BE2C (cell line): ENCODE measurements around the gene EPB41.
"Not testable (repeated sequence)": the region's sequence is repeated elsewhere in the genome, so short reads cannot be mapped to it uniquely, and the experiment has no call there.

ENCODE experiments used
- DNase-seq: peaks from one replicate; pipeline ENCODE4 v3.0.0-alpha.2; 2020
- H3K27me3 ChIP-seq: fragments of 250-450 bp; sonication (Bioruptor Pico); 2 replicates; pipeline ENCODE4 v1.5.1; 2020; ENCODE audit warnings: mild to moderate bottlenecking
- H3K36me3 ChIP-seq: fragments of 250-450 bp; sonication (Bioruptor Pico); 2 replicates; pipeline ENCODE4 v1.5.1; 2020; ENCODE audit warnings: mild to moderate bottlenecking
- H3K4me1 ChIP-seq: fragments of 250-450 bp; sonication (Bioruptor Pico); 2 replicates; pipeline ENCODE4 v1.5.1; 2020
- H3K4me3 ChIP-seq: 2 replicates; pipeline ENCODE4 v1.5.1; 2011; ENCODE audit warnings: low read depth, low read length
- H3K9me3 ChIP-seq: fragments of 250-450 bp; sonication (Bioruptor Pico); 2 replicates; pipeline ENCODE4 v1.5.1; 2020
- TF ChIP-seq, protein P1 (sequence below): IDR thresholded peaks from 2 replicates; pipeline ENCODE4 v1.5.1; 2012; ENCODE audit warnings: mild to moderate bottlenecking, low read depth, low read length

Gene EPB41

DNA sequence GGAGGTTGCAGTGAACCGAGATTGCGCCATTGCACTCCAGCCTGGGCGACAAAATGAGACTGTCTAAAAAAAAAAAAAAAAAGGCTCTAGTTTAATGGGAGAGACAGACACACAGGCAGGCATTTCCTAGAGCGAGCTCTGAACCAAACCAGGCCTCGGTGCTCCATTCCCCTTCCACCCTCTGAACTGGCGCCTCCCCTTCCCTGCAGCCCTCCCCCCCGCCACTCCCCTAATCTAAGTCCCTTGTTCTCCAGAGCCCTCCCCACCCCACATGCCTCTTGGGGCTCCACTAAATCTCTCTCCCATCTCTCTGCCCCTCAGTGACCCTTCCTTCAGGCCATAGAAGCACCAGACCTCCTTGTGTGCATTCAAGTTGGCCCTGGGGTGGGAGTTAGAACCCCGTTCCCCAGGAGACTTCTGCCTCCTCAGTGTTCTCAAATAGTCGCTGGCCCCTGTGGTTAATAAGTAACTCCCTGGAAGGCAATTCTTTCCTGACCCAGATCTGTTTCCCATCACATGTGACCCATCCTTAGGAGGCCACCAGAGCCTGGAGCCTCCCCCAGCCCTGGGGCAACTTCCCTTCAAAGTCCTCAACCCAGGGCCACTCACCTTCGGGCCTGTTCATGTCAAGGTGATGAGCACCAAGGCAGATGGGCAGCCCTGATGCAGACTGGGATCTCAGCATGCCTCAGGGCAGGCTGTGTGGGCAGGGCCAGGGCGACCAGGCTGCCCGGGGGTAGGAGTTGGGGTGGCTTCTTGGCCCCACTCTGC, 42.6 kb upstream of the EPB41 start:
- Histone ChIP-seq H3K9me3 (no peaks in the 10 kb centered on the region), H3K4me1 (no peaks in the 10 kb centered on the region), H3K36me3 (no peaks in the 10 kb centered on the region), H3K4me3 (no peak overlapping the region), H3K27me3 (no peaks in the 10 kb centered on the region)
- TF ChIP-seq, protein P1, sequence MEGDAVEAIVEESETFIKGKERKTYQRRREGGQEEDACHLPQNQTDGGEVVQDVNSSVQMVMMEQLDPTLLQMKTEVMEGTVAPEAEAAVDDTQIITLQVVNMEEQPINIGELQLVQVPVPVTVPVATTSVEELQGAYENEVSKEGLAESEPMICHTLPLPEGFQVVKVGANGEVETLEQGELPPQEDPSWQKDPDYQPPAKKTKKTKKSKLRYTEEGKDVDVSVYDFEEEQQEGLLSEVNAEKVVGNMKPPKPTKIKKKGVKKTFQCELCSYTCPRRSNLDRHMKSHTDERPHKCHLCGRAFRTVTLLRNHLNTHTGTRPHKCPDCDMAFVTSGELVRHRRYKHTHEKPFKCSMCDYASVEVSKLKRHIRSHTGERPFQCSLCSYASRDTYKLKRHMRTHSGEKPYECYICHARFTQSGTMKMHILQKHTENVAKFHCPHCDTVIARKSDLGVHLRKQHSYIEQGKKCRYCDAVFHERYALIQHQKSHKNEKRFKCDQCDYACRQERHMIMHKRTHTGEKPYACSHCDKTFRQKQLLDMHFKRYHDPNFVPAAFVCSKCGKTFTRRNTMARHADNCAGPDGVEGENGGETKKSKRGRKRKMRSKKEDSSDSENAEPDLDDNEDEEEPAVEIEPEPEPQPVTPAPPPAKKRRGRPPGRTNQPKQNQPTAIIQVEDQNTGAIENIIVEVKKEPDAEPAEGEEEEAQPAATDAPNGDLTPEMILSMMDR: no peak
- DNase-seq: no peak

DNA sequence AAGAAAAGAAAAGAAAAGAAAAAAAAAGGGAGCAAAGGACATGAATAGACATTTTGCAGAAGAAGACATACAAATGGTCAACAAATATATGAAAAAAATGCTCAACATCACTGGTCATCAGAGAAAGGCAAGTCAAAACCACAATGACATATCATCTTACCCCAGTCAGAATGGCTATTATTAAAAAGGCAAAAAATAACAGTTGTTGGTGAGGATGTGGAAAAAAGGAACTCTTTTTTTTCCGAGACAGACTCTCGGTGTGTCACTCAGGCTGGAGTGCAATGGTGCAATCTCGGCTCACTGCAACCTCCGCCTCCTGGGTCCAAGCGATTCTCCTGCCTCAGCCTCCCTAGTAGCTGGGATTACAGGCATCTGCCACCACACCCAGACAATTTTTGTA, 39.2 kb upstream of the EPB41 start:
- H3K9me3 ChIP-seq, H3K4me3 ChIP-seq, DNase-seq, H3K4me1 ChIP-seq, H3K27me3 ChIP-seq, H3K36me3 ChIP-seq: not testable (repeated sequence)

DNA sequence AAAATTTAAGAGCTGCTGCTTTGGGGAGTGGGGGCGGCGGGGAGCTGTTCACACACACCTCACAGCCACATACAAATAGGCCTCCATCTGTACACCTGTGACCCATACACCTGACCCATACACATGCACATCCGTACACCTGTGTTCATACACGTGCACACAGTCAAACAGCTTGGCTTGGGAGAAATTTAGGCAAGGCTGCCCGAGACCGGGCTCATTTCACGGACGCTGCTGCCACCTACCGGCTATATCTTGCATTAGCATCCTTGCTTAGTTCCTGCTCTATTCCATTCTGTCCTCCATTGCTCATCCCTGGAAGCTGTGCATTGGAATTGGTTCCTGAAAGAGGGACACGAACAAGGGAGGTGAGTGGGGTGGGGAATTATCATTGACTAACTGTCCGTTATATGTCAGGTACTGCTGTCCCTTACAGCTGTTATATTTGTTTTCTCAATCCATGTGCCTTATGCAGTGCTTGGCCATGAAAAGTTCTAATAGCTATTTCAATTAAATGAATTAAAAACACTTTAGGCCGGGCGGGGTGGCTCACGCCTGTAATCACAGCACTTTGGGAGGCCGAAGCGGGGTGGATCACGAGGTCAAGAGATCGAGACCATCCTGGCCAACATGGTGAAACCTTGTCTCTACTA, 37.1 kb upstream of the EPB41 start:
- no peak overlapping the region for H3K4me3 ChIP-seq
- H3K36me3 ChIP-seq: no peaks in the 10 kb centered on the region
- H3K9me3 ChIP-seq: no peaks in the 10 kb centered on the region
- no peaks in the 10 kb centered on the region for H3K4me1 ChIP-seq
- H3K27me3 ChIP-seq: no peaks in the 10 kb centered on the region
- DNase-seq: peak; percentile 61
- TF ChIP-seq, protein P1: peak; percentile 72

DNA sequence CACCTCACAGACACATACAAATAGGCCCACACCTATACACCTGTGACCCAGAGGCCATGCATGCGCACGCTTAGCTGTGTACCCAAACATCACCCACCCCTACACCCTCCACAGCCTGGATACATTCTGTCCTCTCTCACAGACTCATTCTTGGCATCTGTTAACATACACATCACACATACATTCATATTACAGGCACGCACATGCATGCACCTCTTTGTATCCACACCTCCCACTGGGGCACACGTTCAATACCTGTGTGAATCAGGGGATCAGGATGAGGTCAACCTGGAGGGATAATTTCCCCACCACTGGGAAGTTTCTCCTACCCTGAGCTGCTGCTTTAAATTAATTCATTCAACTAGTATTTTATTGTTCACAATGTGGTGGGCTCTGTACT, 35.6 kb upstream of the EPB41 start:
- H3K36me3 ChIP-seq: no peaks in the 10 kb centered on the region
- no peaks in the 10 kb centered on the region for H3K27me3 ChIP-seq
- no peak overlapping the region for H3K4me3 ChIP-seq
- no peaks in the 10 kb centered on the region for H3K9me3 ChIP-seq
- H3K4me1 ChIP-seq: no peaks in the 10 kb centered on the region; the same call in 1 of the 2 replicates
- TF ChIP-seq, protein P1: no peak
- DNase-seq: no peak

DNA sequence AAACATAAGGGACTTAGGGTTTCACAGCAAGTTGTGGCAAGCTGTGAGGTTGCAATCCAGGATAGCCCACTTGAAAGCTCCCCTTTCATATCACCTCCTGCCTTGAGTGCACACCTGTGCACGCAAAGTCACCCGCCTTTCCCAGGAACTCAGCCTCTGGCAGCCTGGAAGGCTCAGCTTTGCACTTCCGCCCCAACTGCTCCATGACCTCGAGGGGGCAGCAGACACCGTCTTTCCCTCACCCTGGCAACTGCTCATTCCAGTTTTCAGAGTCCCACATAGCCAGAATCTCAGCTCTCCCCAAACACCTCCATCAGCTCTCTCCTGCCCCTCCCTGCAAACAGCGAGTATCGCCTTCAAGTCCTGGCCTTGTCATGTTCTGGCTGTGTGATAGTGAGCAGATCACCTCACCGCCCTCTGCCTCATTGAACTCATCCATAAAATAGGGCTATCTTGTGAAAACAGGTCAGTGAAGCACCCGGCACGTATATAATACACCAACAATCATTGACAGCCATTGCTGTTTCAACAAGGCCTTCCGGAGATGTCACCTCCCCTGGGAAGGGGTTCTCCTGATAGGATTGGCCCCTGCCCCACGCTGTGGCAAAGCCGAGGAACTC, 32.2 kb upstream of the EPB41 start:
- peaks cover 21% of the 10 kb centered on the region for H3K4me1 ChIP-seq
- peak; percentile 84 for DNase-seq

DNA sequence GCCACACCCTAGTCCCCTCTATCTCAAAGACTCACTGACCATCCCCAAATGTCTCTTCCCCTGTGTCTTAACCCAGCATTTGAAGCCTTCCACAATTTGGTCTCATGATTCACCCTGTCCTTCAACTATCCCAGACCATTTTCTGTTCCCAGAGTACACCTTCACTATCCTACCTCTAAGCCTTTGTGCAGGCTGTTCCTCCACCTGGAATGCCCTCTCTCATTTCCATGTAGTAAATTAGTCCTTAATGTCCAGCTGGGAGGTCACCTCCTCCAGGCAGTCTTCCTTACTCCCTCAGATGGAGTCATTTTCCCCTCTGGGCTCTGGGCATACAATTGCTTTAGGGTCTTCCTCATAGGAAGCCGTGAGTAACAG, 31.1 kb upstream of the EPB41 start:
- Histone ChIP-seq H3K4me1 (peaks cover 21% of the 10 kb centered on the region), H3K4me3 (no peak overlapping the region), H3K9me3 (no peaks in the 10 kb centered on the region), H3K36me3 (0 out of 2 replicates have a peak, but pooled peaks cover 3% of the 10 kb centered on the region), H3K27me3 (no peaks in the 10 kb centered on the region)
- DNase-seq: no peak
- TF ChIP-seq, protein P1: no peak

More for the DNA sequence above, 32.2 kb upstream of the EPB41 start:
- no peaks in the 10 kb centered on the region for H3K27me3 ChIP-seq
- TF ChIP-seq, protein P1: peak; percentile 80
- 0 out of 2 replicates have a peak, but pooled peaks cover 2% of the 10 kb centered on the region for H3K36me3 ChIP-seq
- no peak overlapping the region for H3K4me3 ChIP-seq
- no peaks in the 10 kb centered on the region for H3K9me3 ChIP-seq
